Stimulated activated CD4-positive, alpha-beta T cell treated with anti-CD3 and anti-CD28 coated beads, Interleukin-12 subunit alpha, Interleukin-12 subunit beta, amount 100 ng/mL, for 48 hours (primary cell): Measurements from ENCODE around the gene ULK4.

Experiments used
- DNase-seq, 3 donors: peaks; one replicate each; pipeline ENCODE4 v3.0.0-alpha.2; 2020; ENCODE audit warnings: low read depth in 2 of 3, low spot score in 1 of 3

ULK4 gene

GRCh38 chr3:41202834-41203345, 759.0 kb downstream of the ULK4 start:
- no peak for DNase-seq

DNA sequence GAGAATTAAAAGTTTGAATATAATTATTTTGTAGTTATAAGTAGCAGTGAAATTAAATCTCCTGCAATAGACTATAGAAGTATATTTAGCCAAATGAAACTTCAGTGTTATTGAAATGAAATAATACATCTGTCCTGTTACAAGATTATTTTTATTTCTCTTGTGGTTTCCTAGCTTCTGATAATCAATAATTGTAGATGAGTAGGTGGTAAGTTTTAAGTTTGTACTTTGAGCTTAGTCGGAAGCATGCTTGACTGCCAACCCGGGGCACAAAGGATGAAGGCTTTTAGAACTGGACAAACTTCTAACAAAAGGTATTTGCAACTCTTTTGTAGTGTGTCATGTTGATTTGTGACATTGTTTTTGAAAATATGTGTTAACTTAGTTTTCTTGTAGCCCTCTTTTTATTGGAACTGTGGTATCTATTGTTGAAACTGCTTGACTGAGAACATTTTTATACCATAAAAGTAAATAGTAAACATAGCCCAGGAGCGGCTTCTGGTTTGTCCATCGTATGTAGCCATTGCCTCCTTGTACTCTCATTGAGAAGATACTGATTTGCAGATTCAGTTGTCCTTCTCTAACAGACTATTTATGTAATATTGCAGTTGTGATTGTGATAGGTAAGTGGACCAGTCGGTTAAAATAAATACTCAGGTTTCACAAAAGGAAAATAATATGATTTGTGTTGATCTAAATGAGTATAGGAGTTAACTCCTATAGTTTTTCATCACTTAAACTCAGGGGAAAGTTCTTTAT, 759.6 kb downstream of the ULK4 start:
- DNase-seq: no peak

DNA sequence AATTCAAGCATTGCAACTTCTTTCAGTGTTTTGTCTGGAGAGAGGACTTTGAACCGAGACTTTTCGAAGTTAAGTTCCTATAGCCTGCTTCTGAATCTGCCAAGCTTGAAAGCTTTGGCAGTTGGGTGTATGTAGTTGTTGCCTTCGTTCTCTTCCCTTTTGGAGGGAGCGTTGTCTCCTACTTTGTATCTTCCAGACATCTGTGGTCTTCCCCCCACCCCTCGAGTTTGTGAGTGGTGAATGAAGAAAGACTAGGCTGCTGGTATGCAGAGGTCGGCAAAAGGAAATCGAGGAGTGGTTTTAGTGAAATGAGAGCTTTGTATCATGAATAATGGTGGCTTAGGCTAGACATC, 761.3 kb downstream of the ULK4 start:
- peak in 1 of 3 donors; percentile 14 for DNase-seq

DNA sequence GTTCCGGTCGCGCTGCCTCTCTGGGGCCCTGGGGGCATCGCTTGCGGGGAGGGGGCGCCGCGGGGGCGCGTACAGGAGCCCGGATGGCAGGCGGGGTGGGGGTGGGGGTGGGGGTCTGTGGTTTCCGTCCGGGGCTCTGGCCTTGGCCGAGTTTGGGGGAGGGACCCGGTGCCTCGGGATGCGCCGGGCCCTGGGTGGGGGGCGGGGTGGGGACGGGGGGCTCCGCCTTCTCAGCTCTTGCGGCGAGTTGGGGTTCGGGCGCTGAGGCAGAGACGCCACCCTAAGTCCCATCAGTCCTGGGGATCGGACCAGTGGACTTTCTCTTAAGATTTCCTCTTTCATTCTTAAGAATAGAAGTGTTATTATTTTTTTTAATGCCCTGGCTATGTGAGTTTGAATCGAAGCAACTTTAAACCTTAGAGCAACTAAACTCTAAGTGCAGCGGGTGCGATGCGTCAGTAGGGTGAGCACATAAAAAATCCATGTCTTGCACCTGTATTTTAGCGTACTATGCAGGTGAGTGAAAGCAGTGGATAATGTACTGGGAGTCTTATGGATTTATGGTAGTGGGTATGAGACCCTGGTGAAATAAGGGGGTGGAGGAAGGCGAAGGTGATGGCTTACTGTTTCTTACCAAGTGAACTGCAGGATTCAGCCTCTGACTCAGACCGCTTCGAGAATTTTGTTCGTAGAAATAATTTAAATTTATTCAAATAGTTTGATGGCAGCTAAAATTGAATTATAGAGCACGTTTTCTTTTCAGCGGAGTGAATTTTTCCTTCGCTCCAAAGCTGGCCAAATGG, 761.8 kb downstream of the ULK4 start:
- DNase-seq: no peak

DNA sequence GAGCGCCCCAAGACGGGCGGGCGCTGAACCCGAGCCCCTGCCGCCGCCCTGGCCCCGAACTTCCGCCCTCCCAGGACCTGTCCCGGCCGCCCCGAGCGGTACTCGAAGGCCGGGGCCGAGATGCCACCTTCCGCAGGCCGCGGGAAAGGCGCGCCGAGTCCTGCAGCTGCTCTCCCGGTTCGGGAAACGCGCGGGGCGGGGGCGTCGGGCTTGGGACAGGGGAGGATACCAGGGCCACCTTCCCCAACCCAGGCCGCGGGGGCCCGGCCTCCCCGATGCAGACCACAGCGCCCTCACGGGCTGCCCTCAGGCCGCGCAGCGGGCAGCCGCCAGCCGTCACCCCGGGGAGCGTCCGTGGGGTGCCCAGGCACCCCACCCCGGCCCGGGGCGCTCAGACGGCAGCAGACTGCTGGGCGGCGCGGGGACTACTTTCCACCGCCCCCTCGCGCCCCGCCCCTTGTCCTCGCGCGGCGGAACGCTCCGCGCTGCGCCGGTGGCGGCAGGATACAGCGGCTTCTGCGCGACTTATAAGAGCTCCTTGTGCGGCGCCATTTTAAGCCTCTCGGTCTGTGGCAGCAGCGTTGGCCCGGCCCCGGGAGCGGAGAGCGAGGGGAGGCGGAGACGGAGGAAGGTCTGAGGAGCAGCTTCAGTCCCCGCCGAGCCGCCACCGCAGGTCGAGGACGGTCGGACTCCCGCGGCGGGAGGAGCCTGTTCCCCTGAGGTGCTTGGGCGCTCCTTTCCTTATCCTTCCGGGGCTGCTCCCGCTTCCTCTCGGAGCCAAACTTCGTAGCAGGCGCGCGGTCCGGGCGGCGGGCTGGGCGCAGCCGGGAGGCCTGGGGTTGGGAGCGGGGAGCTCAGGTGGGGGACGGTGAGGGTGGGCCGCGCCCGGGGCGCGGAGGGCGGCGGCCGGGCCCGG, 762.7 kb downstream of the ULK4 start, which contains the start of gene CTNNB1:
Gene CTNNB1 (plus strand): TSS at position 556 of the 916 bp plus-strand sequence. CDS start 24,564 bp downstream, outside the sequence.
- DNase-seq: peak; percentile 85 to 86 (median 85)

- no peak for DNase-seq
Measured at GRCh38 chr3:41198526-41198925, 763.4 kb downstream of the ULK4 start.

DNA sequence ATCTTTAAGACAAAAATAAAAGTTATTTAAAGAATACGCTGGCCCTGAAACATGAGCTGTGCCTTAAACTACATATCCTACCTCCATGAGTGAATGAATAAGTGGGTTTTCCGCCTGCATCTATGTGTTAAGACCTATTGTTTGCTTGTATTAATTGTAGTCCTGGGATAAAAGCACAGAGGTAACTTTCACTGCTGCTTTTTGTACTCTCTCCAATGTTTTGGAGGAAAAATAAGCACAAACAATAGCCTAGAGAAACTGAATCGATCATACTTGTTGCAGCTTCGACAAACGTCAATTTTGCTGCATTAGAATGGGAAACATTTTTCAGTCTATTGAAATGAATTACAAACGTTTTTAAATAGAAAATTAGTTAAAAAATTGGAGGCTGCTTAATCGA, 763.9 kb downstream of the ULK4 start:
- DNase-seq: no peak
